DMS53 treated with DMSO at 0.1 percent for 48 hours (cell line): Measurements from ENCODE around the gene ACAA1.
"Not testable (repeated sequence)": the region's sequence is repeated elsewhere in the genome, so short reads cannot be mapped to it uniquely, and the experiment has no call there.

ENCODE experiments used
- DNase-seq: peaks from one replicate; lab custom pipeline; 2025; ENCODE audit not compliant: unreplicated experiment; lab: John Stamatoyannopoulos, UW

The ACAA1 gene

DNA sequence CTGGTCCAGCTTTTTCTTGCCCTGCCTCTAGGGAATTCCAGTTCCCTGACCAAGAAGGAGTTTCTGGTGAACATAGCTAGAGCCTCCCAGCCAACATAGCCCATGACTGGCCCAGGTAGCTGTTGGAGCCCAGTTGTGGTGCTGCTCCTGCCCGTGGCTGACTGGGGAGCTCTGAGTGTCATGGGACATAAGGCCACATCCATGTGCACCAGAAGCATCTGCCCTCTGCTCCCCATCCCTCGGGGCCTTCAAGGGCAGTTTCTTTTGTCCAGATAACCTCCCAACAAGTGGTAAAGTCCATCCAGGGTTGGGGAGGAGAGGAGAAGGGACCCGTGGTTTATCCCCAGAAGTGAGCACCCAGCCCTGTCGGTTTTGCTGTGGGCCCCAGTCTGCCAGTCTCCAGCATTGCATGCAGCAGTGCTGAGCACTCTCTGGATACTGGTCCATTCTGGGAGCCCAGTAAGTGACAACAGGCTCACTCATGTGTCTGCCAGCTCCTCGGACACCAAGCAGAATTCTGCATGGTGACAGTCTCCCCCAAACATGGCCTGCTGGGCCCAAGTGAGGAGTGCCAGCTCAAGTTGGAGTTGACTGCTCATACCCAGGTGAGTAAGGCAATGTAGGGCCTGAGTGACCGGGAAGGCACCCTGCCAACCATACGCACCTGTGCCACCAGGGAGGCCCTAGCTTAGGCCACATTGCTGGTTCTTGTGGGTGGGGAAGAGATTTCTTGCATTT lies 28.8 kb downstream of the ACAA1 start:
- DNase-seq = no peak

DNA sequence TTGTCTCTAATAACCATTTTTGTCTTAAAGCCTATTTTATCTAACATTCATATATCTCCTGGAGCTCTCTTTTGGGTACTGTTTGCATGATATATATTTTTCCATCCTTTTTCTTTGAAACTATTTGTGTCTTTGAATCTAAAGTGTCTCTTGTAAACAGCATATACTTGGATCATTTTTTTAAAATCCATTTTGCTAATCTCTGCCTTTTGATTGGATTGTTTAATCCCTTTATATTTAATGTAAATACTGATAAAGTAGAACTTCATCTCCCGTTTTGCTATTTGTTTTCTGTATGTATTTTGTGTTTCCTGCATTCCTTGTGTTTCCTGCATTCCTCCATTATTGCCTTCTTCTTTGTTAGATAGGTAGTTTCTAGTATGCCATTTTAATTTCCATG lies 31.4 kb downstream of the ACAA1 start:
- DNase-seq = no peak

DNA sequence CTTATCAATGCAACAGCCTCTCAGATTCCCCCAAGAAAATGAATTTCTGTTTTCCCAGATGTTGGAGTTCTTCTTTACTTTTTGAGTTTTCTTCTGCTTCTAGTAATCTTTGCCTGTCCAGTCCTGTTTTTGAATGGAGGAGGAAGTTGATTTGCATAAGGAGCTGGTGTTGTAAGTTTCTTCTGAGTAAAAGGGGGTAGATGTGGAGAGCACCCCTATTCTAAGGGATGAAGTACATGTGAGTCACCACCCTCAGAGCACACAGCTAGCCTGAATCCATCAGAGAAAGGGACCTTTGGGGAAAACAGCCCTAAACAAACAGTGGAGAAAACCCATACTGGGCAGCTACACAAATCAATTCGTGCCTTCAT lies 34.5 kb downstream of the ACAA1 start:
- no peak for DNase-seq

DNA sequence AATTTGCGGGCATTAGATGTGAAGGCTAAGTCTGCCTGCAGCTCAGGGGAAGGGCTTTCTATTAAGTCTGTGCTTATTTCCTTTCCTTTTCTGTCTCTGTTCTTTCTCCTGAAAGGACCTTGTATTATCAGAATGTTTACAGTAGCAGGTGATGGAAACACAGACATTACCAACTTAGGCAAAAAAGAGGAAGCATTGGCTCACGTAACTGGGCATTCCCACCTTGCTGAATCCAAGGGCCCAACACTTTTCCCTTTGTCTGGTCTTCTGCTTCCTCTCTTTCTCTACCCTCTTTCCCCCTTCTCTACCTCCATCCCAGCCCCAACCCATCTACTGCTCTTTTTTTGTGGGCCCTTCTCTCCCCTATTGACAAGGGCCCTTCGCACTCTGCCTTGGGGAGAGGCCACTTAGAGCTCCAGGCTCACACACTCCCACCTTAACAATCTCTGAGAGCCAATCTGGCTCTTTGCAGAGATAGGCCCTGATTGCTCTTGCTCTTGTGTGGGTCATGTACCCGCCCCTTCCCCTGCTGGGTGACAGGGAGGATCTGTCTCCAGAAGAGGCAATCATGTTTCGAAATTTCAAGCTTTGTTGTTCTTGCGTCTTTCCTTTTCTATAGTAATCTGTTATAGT lies 35.0 kb downstream of the ACAA1 start:
- DNase-seq = no peak

DNA sequence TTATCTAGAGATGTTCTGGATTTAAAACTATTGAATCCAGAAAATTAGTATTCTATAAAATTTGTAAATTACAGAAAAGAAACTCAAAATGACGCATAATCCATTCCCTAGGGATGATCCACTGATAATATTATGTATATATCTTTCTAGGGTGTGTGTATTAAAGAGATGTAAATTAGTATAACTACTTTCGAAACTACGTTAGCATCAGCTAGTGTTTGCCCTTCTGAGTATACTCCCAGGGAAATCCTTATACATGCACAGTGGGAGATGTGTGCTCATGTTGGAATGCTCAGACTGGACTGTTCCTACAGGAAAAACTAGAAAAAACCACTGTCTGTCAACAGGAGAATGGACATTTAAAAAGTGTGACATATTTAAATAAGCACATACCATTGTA lies 36.4 kb downstream of the ACAA1 start:
- DNase-seq = no peak

DNA sequence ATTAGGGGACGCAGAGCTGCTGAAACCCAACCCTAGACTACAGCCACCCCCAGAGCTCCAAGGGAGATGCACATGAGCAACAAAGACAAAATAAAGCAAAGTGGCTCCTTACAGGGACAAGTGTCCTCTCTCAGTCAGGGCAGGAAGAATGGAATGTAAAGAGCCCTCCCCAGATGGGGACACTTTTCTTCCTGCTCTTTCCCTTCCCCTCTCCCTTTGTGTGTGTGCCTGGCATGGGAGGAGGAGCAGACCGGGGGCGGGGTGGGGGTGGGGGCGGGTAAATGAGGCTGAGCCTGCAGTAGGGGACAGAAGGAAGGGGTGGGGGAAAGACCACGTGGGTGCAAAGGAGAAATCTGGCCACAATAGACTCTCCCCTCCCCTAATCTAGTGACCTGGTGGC lies 37.4 kb downstream of the ACAA1 start:
- DNase-seq = no peak

DNA sequence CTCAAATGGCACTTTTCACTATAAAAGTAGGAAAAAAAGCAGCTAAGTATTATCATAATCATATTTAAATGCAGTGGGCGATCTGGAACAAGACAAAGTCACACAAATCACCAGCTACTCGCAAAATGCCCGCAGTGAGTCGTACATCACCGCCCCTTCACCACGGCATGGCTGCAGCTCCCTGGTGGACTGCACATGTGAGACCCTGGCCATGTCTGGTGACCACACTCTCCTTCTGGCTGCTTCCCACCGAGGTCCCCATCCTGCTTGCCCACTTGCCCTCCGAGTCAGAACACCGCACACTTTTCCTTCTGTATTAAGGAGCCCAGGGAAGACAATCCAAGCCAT lies 38.6 kb downstream of the ACAA1 start:
- DNase-seq = no peak

DNA sequence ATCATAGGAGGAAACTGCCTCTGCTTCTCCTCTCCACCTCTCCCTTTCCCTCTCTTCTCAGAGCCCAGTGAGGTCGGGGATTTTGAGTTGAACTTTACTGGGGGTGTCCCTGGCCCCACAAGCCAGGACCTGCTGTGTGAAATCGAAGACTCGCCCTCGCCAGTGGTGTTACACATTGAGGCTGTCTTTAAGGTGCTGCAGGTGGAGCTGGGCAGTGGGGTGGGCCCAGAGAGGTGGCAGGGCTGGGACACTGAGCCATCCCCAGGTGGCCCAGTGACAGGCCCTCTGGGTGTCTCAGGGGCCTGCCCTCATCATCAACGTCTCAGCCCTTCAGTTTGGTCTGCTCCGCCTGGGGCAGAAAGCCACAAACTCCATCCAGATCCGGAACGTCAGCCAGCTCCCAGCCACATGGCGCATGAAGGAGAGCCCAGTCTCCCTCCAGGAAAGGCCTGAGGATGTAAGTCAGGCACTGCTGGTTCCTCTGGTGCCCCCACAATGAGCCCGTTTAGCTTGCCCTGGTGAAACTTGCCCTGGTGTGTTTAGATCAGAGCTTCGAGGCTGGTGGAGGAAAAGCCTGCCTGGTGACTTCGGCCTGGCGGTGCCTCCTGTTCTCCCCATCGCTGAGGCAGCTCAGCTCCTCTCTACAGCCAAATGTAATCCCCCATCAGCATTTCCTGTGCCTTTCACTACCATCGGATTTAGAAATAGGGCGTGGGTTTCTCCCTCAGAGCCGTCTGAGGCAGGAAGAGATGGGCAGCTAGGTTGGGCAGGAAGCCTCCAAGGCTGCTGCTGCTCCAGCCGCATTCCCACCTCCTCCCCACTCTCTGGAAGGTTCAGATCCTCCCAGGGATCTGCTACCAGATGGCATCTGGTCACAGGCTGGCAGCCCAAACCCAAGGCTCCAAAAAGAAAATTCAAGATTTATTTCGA lies 39.2 kb downstream of the ACAA1 start:
- no peak for DNase-seq

DNA sequence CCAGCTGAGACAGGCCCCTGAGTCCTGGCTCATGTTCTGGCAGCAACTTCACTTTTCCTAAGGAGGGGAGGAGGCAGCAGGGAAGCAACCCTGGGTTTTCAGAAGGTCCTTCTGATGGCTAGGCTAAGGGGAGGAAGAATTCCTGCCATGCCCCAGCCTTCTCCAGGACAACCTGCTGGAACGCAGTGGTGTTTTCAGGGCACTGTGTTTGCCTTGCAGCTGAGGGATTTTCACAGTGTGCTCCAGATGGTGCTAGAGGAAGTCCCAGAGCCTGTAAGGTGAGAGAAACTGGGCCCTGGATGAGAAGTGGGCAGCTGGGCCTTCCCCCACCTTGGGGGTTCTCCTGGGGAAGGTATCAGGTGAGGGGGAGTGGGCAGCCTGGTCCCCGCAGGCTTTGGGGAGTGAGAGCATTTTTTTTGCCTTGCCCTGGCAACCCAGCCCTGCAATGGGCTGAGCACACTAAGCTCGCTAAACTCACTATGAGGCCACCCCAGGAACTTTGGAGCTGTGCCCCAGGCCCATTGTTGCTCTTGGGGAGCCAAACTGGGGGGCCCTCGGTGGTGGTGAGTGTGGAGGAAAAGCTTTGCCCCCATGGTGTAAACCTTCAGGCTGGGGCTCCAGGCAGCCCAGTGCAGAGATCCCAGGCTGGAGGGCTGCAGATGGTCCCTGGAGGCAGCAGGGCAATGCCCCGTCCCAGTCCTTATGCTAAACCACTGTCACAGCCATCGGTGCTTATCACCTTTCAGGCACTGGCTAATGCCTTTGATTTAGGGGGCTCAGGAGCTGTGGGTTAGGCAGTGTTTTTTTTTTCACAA lies 41.1 kb downstream of the ACAA1 start:
- DNase-seq = no peak

DNA sequence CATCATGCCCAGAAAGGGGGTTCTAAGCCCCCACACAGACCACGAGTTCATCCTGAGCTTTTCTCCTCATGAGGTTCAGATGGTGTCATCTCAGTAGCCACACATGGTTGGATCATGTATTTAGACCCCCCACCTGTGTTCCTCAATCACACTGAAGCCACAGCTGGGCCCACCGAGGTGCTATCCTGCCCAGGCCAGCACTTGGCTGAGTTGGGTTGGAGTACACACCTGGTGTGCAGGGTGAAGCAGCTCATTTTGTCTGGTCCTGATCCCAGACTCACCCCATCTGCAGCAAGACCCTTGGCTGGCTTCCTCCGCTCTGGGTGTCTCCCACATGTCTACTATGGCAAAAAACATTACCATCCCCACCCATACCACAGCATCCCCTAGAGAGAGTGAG lies 41.9 kb downstream of the ACAA1 start:
- DNase-seq = no peak

DNA sequence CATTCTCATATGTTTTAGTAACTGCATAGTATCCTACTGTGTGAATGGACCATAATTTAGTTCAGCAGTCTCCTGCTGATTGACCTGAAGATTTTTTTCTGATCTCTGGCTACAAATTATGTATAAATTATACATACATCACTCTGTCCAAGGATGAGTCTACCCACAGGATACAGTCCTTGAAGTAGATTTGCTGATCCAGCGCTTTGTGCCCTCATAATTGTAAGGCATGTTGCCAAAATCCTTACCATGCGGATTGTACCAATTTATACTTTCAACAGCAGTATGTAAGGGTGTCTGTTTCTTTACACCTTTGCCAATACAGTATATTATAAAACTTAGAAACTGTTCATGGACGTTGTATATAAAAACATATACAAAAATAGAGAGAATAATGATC lies 46.5 kb downstream of the ACAA1 start:
- DNase-seq = no peak

DNA sequence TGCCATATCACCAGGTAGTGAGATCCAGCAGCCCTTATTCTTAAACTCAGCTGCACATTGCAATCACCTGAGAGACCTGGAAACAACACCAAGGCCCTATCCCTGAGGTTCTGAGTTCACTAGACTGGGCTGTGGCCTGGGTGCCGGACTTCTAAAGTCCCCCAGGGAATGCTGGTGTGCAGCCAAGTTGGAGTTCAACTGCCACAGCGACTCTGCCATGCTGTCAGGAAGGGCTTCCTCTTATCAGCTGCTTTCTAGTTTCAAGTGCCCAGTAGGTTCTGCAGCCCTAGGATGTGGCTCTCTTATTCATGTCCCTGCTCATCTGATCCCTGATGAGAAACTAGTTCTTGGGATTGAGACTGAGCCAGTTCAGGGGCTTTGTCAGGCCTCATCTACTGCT lies 47.8 kb downstream of the ACAA1 start:
- DNase-seq = no peak

DNA sequence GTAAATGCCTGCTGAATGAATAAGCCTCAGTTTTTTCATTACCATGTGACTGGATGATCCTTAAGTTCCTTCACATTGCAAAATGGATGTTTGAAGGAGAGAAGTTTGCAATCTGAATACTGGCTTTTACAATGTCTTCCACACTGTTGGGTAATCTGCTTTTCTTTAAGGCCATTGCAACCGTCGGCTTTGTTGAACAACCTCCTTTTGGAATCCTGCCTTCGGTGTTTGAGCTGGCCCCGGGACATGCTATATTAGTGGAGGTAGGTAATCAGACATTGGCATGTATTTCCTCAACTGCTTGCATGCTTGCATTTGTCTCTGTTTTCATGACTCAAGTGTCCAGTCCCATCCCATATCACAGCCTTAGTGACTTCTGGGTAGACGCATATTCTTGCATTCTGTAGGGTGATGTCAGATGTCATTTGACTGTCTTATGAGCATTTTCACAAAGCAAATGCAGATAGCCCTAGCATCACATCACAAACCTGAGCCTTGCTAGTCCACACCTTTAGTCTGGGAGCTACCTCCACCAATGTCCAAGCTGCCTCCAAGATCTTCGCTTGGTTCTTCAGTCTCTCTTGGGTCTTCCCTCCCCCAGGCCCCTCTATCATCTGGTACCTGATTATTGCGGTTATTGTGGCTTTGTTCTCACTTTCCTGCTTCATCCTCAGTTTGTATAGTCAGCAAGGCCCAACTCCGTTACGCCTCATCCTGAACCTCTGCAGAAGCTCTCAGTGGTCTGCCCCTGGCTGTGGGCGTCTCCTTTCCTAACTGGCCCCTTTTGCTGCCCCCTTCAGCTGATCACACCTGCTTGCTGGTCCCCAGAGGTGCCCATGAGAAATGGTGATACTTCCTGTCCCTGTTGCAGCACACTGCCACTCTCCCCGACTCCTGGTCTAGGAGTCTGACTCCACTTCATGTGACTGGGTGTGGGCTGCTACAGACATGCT lies 48.5 kb downstream of the ACAA1 start:
- DNase-seq = no peak

DNA sequence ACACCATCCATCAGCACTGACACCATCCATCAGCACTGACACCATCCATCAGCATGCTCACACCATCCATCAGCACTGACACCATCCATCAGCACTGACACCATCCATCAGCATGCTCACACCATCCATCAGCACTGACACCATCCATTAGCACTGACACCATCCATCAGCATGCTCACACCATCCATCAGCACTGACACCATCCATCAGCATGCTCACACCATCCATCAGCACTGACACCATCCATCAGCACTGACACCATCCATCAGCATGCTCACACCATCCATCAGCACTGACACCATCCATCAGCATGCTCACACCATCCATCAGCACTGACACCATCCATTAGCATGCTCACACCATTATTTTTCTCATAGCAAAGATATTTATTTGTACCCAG lies 49.6 kb downstream of the ACAA1 start:
- DNase-seq = not testable (repeated sequence)

DNA sequence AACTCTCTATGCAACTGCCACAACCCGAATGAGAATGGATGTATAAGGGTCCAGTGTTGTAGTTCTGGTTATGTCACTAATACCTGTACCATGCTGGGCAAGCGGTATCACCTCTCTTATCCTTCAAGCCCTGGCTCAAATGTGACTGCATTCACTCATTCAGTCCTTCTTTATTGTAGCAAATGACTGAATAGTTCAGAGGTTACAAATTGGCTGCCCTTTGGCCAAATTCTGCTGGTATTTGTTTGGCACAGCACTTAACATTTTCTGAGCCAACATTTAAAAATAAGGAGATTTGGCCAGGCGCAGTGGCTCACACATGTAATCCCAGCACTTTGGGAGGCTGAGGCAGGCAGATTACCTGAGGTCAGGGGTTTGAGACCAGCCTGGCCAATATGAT lies 50.4 kb downstream of the ACAA1 start:
- DNase-seq = no peak

DNA sequence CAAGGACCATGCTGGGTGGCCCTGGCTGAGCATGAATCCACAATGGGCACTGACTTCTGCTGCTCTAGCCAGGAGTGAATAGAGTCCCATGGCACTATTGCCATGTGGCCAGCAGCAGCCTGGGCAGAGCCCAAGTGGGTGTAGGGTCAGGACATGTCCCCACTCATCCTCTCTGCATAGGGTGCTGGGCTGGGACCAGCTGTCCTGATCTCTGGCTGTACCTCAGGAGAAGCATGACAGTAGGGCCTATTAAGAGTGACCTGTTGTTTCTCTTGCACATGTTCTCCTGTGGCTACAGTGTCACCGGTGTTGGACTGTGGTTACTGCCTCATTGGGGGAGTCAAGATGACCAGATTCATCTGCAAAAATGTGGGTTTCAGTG lies 51.0 kb downstream of the ACAA1 start:
- DNase-seq = no peak

DNA sequence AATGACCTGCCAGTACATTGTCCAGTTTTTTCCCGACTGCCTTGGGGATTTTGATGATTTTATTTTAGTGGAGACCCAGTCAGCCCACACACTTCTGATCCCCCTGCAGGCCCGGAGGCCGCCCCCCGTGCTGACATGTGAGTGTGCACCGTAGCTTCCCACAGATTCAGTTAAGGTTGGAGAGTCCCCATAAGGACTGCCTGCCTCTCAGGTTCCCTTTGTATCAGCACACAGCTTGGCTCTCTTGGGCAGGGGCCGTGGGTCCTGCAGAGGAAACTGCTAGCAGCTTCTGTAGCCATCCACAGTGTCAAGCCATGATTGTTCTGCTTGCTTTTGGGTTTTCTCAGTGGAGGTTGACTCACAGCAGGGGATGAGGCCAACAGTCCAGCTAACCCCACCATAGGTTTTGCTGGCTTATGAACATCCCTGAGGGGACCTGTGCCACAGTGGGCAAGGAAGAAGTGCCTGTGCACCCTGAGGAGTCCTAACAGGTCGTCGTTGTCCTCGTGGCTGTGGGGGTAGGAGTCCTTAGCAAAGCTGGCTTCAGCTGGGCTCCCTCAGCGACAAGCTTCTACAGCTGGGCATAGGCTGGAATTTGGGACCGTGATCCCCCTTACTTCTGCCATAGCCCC lies 51.5 kb downstream of the ACAA1 start:
- no peak for DNase-seq

DNA sequence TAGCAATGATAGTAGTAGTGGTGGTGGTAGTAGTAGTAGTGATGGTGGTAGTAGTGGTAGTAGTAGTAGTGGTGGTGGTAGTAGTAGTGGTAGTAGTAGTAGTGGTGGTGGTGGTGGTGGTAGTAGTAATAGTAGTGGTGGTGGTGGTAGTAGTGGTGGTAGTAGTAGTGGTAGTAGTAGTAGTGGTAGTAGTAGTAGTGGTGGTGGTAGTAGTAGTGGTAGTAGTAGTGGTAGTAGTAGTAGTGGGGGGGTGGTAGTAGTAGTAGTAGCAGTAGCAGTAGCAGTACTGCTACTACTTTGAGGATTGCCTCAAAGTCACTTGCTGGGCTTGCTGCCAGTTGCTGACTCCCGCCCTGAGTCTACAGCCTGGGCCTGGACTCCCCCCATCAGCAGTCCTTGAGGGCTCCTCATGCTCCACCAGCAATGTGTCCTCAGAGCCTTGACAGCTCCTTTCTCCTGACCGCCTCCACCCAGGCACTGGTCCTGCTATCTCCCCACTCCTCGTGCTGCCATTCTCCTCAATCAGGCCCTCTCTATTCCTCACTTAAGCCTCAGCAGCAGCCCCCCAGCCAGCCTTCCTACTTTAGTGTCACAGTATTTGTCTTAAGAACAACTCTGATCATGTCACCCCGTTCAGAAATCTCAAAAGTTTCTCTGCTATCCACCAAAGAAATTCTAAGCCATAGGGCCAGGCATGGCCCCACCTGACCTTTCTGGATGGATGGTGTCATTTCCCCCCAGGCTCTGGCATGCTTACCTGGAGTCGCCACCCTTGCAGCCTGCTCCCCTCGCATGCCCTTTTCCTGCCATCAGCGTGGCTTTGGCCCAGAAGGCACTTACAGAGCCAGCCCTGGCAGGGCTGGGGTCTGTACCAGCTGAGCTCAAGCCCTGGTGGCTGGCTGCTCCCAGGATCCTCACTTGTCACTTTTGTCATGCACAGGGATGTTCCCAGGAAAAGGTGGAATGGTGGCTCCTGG lies 52.3 kb downstream of the ACAA1 start:
- DNase-seq = no peak
